ENCODE measurements around the gene GPR156. TPM values are rescaled to one million over a fixed set of nuclear protein-coding genes. Genes with fewer than 3 reads are reported as not detected.

The GPR156 gene
- total and polyA plus RNA-seq, 8 donors, result 0.13 to 0.89 (median 0.37) TPM; not detected in 5

- H3K4me3 ChIP-seq, result no peak overlapping the region
- no peaks in the 10 kb centered on the region for H3K27me3 ChIP-seq
- DNase-seq, result no peak
- H3K9me3 ChIP-seq, result peaks cover 0 to 7% (median 3%) of the 10 kb centered on the region in 4 donors
- no peaks in the 10 kb centered on the region for H3K36me3 ChIP-seq
- H3K27ac ChIP-seq, result no peak overlapping the region
- WGBS, 5 donors, result 94 to 97% (median 95%) methylated on average over 7 of the region's 7 CpGs
- intact Hi-C loops (cut with DNase I; ENCODE audit: low total_unique reads), result no loop called here
- TF ChIP-seq EP300 (IDR thresholded peaks at IDR 0.05) (no peak), POLR2AphosphoS5 (IDR thresholded peaks at IDR 0.05) (no peak), CTCF (IDR thresholded peaks at IDR 0.05) (no peak), POLR2A (IDR thresholded peaks at IDR 0.05) (no peak)
- H3K4me1 ChIP-seq, result no peaks in the 10 kb centered on the region
Observed at GRCh38 chr3:120119846-120120510, 165.0 kb downstream of the GPR156 start.

Small RNAs within 50 kb of the gene (small RNA-seq; reads per million reads assigned to genes)
- 0 reads per million in 4 donors for gene RF00019
- 0 to 0.07 (median 0) reads per million in 4 donors for gene RN7SL397P

Other genes with a start within 250 kb of the GPR156 start
- 10 to 100 TPM in 4 of 5 donors, 1 to 10 TPM in 1; 9.9 to 59.1 (median 24.1) TPM for gene GSK3B, start 190.8 kb downstream of the GPR156 start, total RNA-seq
- 1 to 10 TPM; 6.2 to 9.0 (median 6.2) TPM for gene GSK3B, start 190.8 kb downstream of the GPR156 start, polyA plus RNA-seq
- gene LRRC58, start 64.1 kb upstream of the GPR156 start, total RNA-seq, result 10 to 100 TPM; 12.8 to 40.4 (median 17.4) TPM
- 1 to 10 TPM; 4.6 to 5.3 (median 5.3) TPM for gene LRRC58, start 64.1 kb upstream of the GPR156 start, polyA plus RNA-seq
- 100 to 1,000 TPM in 4 of 5 donors, 10 to 100 TPM in 1; 89.2 to 946 (median 117) TPM for gene FSTL1, start 165.8 kb upstream of the GPR156 start, total RNA-seq
- gene FSTL1, start 165.8 kb upstream of the GPR156 start, polyA plus RNA-seq, result 10 to 100 TPM; 14.2 to 20.4 (median 15.8) TPM